SK-N-SH (cell line): ENCODE data around the gene ABCA8. TPM values are rescaled to one million over a fixed set of nuclear protein-coding genes. Genes with fewer than 3 reads are reported as not detected.
A peak's percentile ranks its signal among the peaks of the same experiment; 100 is the strongest.

Source experiments
- CTCF ChIA-PET: fragments of 300-600, 350-600 bp; formaldehyde crosslinking; extraction: SDS; loops from one replicate; lab custom pipeline; 2021; lab: Yijun Ruan, JAX
- POLR2A ChIA-PET: fragments of 350-600 bp; sonication (Branson Sonifier 250); formaldehyde crosslinking; extraction: SDS; loops from one replicate; lab custom pipeline; 2020; ENCODE audit warnings: antibody characterized with exemption, inconsistent platforms; lab: Yijun Ruan, JAX
- DNase-seq: peaks from one replicate; pipeline ENCODE4 v3.0.0; 2012
- H2AFZ ChIP-seq: fragments of 200-600 bp; sonication (generic); 2 replicates; pipeline ENCODE4 v1.8.1; 2016; ENCODE audit warnings: antibody characterized with exemption, mild to moderate bottlenecking, low read depth
- H3F3A ChIP-seq: fragments of 200-600 bp; sonication (generic); replicated peaks from 2 replicates; pipeline ENCODE3; 2016; ENCODE audit warnings: antibody characterized with exemption, mild to moderate bottlenecking; ENCODE audit not compliant: insufficient read depth
- H3K27ac ChIP-seq, 2 experiments: fragments of 200-500 bp in 1 of 2; fragments of 200-600 bp in 1 of 2; sonication (Bioruptor generic) in 1 of 2; sonication (generic), shearing (Covaris generic) in 1 of 2; 2 replicates each; pipeline versions ENCODE4 v1.5.1 to v1.6.1; 2014 to 2016; ENCODE audit warnings: low read depth in 2 of 2, inconsistent platforms in 1 of 2, low read length in 1 of 2, mild to moderate bottlenecking in 1 of 2, mixed read lengths in 1 of 2
- H3K27me3 ChIP-seq: fragments of 200-600 bp; sonication (generic), shearing (Covaris generic); 2 replicates; pipeline ENCODE4 v1.6.1; 2016; ENCODE audit warnings: mixed run types; ENCODE audit not compliant: insufficient read depth
- H3K36me3 ChIP-seq, 2 experiments: fragments of 200-500 bp in 1 of 2; fragments of 200-600 bp in 1 of 2; sonication (Bioruptor generic) in 1 of 2; sonication (generic) in 1 of 2; replicated peaks in 1 of 2; 2 replicates each; pipeline versions ENCODE3 to v1.5.1; 2014 to 2016; ENCODE audit warnings: low read length in 1 of 2, mild to moderate bottlenecking in 1 of 2; ENCODE audit not compliant: insufficient read depth in 2 of 2, control insufficient read depth in 1 of 2
- H3K4me1 ChIP-seq, 2 experiments: fragments of 200-500 bp in 1 of 2; fragments of 200-600 bp in 1 of 2; sonication (Bioruptor generic) in 1 of 2; sonication (generic), shearing (Covaris generic) in 1 of 2; 2 replicates each; pipeline versions ENCODE4 v1.5.1 to v1.6.1; 2014 to 2016; ENCODE audit warnings: low read depth in 1 of 2, low read length in 1 of 2, mixed run types in 1 of 2; ENCODE audit not compliant: insufficient read depth in 2 of 2, control insufficient read depth in 1 of 2
- H3K4me2 ChIP-seq: fragments of 200-600 bp; sonication (generic), shearing (Covaris generic); 2 replicates; pipeline ENCODE4 v1.6.1; 2017; ENCODE audit warnings: mixed run types
- H3K4me3 ChIP-seq, 2 experiments: fragments of 200-500 bp in 1 of 2; fragments of 200-600 bp in 1 of 2; sonication (Bioruptor generic) in 1 of 2; sonication (generic), shearing (Covaris generic) in 1 of 2; 2 replicates each; pipeline versions ENCODE4 v1.5.1 to v1.8.1; 2014 to 2016; ENCODE audit warnings: low read depth in 2 of 2, inconsistent platforms in 1 of 2, low read length in 1 of 2, mild to moderate bottlenecking in 1 of 2, mixed read lengths in 1 of 2, moderate library complexity in 1 of 2
- H3K79me2 ChIP-seq: fragments of 200-600 bp; sonication (generic); 2 replicates; pipeline ENCODE4 v1.8.1; 2017; ENCODE audit warnings: mild to moderate bottlenecking; ENCODE audit not compliant: insufficient read depth
- H3K9ac ChIP-seq: fragments of 200-600 bp; sonication (generic); 2 replicates; pipeline ENCODE4 v1.6.1; 2017; ENCODE audit warnings: mixed run types
- H3K9me2 ChIP-seq: fragments of 200-600 bp; sonication (generic); 2 replicates; pipeline ENCODE4 v1.6.1; 2017; ENCODE audit warnings: mixed run types
- H3K9me3 ChIP-seq: fragments of 200-600 bp; sonication (generic); 2 replicates; pipeline ENCODE4 v1.6.1; 2017; ENCODE audit warnings: mixed run types, mild to moderate bottlenecking, moderate library complexity
- H4K20me1 ChIP-seq: fragments of 200-600 bp; sonication (generic); 2 replicates; pipeline ENCODE4 v1.6.1; 2017; ENCODE audit warnings: mild to moderate bottlenecking, mixed run types; ENCODE audit not compliant: insufficient read depth
- CHD2 ChIP-seq: fragments of 150-350 bp; IDR thresholded peaks from 2 replicates; pipeline ENCODE4 v1.6.1; 2018; ENCODE audit warnings: low read length; ENCODE audit not compliant: partially characterized antibody
- ELF1 ChIP-seq: IDR thresholded peaks from 2 replicates; pipeline ENCODE4 v1.4.0; 2012
- EP300 ChIP-seq, 2 experiments: IDR thresholded peaks; 2 replicates each; pipeline versions ENCODE4 v1.4.0 to v1.6.1; 2012; ENCODE audit warnings: borderline replicate concordance in 1 of 2, low read depth in 1 of 2, low read length in 1 of 2
- FOSL2 ChIP-seq: IDR thresholded peaks from 2 replicates; pipeline ENCODE4 v1.4.0; 2012; ENCODE audit warnings: low read depth, mild to moderate bottlenecking, moderate library complexity, borderline replicate concordance
- FOXJ3 ChIP-seq: sonication (generic); formaldehyde crosslinking; IDR thresholded peaks from 2 replicates; pipeline ENCODE4 v1.5.1; 2020; ENCODE audit warnings: mild to moderate bottlenecking, missing genetic modification reagents
- FOXM1 ChIP-seq: IDR thresholded peaks from 2 replicates; pipeline ENCODE4 v1.4.0; 2012; ENCODE audit warnings: low read depth, mild to moderate bottlenecking
- GABPA ChIP-seq: IDR thresholded peaks from 2 replicates; pipeline ENCODE4 v1.4.0; 2012; ENCODE audit warnings: low read depth, mild to moderate bottlenecking
- GATA2 ChIP-seq: sonication (generic); formaldehyde crosslinking; IDR thresholded peaks from 2 replicates; pipeline ENCODE4 v1.5.0; 2020; ENCODE audit warnings: mild to moderate bottlenecking, missing genetic modification reagents
- IRF3 ChIP-seq: fragments of 150-350 bp; IDR thresholded peaks from 2 replicates; pipeline ENCODE4 v1.6.1; 2016; ENCODE audit warnings: mild to moderate bottlenecking, low read depth, low read length
- JUND ChIP-seq: IDR thresholded peaks from 2 replicates; pipeline ENCODE4 v1.4.0; 2012
- MEF2A ChIP-seq: IDR thresholded peaks from 2 replicates; pipeline ENCODE4 v1.4.0; 2012; ENCODE audit warnings: low read depth, borderline replicate concordance
- MXI1 ChIP-seq: IDR thresholded peaks from 2 replicates; pipeline ENCODE4 v1.6.1; 2012; ENCODE audit warnings: mild to moderate bottlenecking, low read depth, low read length, improper control_type of control experiment
- NFIC ChIP-seq: IDR thresholded peaks from 2 replicates; pipeline ENCODE4 v1.4.0; 2012; ENCODE audit warnings: borderline replicate concordance
- NRF1 ChIP-seq: IDR thresholded peaks from 2 replicates; pipeline ENCODE4 v1.6.1; 2012; ENCODE audit warnings: low read depth, mild to moderate bottlenecking, low read length
- RCOR1 ChIP-seq: fragments of 150-350 bp; IDR thresholded peaks from 2 replicates; pipeline ENCODE4 v1.6.1; 2017; ENCODE audit warnings: antibody characterized with exemption, low read length
- RFX5 ChIP-seq: IDR thresholded peaks from 2 replicates; pipeline ENCODE4 v1.6.1; 2012; ENCODE audit warnings: mild to moderate bottlenecking, improper control_type of control experiment, low read length
- SIN3A ChIP-seq: IDR thresholded peaks from 2 replicates; pipeline ENCODE4 v1.6.1; 2012; ENCODE audit warnings: low read depth, mild to moderate bottlenecking, low read length, moderate library complexity, borderline replicate concordance
- SMC3 ChIP-seq: IDR thresholded peaks from 2 replicates; pipeline ENCODE4 v1.6.1; 2012; ENCODE audit warnings: low read depth, low read length, improper control_type of control experiment
- TAF1 ChIP-seq: IDR thresholded peaks from 2 replicates; pipeline ENCODE4 v1.6.1; 2012; ENCODE audit warnings: low read depth, mild to moderate bottlenecking, low read length, moderate library complexity, borderline replicate concordance
- TCF12 ChIP-seq: IDR thresholded peaks from 2 replicates; pipeline ENCODE4 v1.4.0; 2012
- USF1 ChIP-seq: IDR thresholded peaks from 2 replicates; pipeline ENCODE4 v1.4.0; 2012; ENCODE audit warnings: low read depth, borderline replicate concordance
- USF2 ChIP-seq: fragments of 150-350 bp; IDR thresholded peaks from 2 replicates; pipeline ENCODE4 v1.6.1; 2017; ENCODE audit warnings: antibody characterized with exemption, low read length, low read depth, borderline replicate concordance
- YY1 ChIP-seq: IDR thresholded peaks from 2 replicates; pipeline ENCODE4 v1.4.0; 2012; ENCODE audit warnings: low read depth, mild to moderate bottlenecking
- ZBTB33 ChIP-seq: IDR thresholded peaks from 2 replicates; pipeline ENCODE4 v1.4.0; 2012; ENCODE audit warnings: low read depth, borderline replicate concordance
- WGBS: methylation state at CpG from one replicate; pipeline ENCODE4 v1.1.6; 2017; ENCODE audit warnings: low lambda C conversion rate; 5-methylcytosine and 5-hydroxymethylcytosine counted together
- polyA plus RNA-seq, 3 experiments: library from polyadenylated mRNA; depleted of rRNA; stranded (reverse); fragments of >200 nt; gene quantifications; 2 replicates each; pipeline ENCODE4 v1.2.3, GENCODE V29; 2012
- TF ChIP-seq, protein P1 (sequence below): IDR thresholded peaks from 2 replicates; pipeline ENCODE4 v1.6.1; 2012; ENCODE audit warnings: mild to moderate bottlenecking, low read depth, low read length, moderate library complexity

The ABCA8 gene
- polyA plus RNA-seq, 1 of the 3 experiments (the other 2 are of a cell fraction): 2.3 TPM

DNA sequence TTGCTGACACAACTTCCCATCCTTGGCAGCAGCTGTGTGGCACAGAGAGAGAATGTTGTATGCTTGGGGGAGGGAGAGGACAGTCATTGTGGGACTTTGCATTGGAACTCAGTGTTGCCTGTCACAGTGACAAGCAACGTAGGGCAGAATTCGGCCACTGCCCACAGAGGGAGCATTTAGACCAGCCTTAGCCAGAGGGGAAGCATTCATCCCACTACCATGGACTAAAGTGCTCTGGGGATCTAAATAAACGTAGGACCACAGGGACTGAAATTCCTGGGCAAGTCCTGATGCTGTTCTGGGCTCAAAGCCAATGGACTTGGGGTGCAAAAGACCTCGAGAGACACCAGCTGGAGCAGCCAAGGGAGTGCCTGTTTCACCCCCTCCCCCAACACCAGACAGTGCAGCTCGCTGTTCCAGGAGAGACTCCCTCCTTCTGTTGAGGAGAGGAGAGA lies 44.9 kb downstream of the ABCA8 start (continued):
- no peak for TF ChIP-seq YY1

DNA sequence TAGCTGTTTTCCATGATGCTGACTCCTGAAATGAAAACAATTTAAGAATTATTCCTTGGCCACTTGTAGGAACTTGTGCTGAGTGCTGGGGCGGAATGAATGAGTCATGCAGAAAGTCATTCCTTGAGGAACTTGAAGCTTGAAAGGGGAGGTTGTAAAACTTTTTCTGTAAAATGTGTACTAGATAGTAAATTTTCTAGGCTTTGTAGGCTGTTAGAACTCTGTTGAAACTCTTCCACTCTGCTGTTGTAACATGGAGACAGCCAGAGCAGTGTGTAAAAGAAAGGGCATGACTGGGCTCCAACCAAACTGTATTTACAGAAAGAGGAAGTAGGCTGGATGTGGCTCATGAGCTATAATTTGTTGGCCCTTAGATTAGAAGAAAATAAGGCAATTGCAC lies 46.1 kb downstream of the ABCA8 start:
- CTCF ChIA-PET: interaction anchor here (1.5 kb wide), 1 partner anchor 15 kb away, joined by 4 read pairs; no protein-coding TSS in a partner anchor
- peaks cover 5 to 12% of the 10 kb centered on the region in 2 experiments; a peak in 3 of 4 replicates for H3K4me1 ChIP-seq
- no peak overlapping the region for H3K4me3 ChIP-seq
- H3K27ac ChIP-seq: peak overlapping the region; percentile 55 to 69; a peak in 3 of 4 replicates
- DNase-seq: no peak
- H4K20me1 ChIP-seq: no peaks in the 10 kb centered on the region
- WGBS: 10% methylated on average over 1 of the region's 1 CpG
- H3K27me3 ChIP-seq: no peaks in the 10 kb centered on the region
- H3K9me3 ChIP-seq: no peaks in the 10 kb centered on the region
- H3F3A ChIP-seq: peaks cover 21% of the 10 kb centered on the region
- H3K9ac ChIP-seq: no peak overlapping the region
- H2AFZ ChIP-seq: peak overlapping the region; percentile 35; the same call in 1 of the 2 replicates
- H3K36me3 ChIP-seq: no peaks in the 10 kb centered on the region
- POLR2A ChIA-PET: no interaction called here
- H3K9me2 ChIP-seq: no peaks in the 10 kb centered on the region
- H3K79me2 ChIP-seq: no peaks in the 10 kb centered on the region
- H3K4me2 ChIP-seq: peak overlapping the region; percentile 19; the same call in 1 of the 2 replicates
- no peak for TF ChIP-seq SMC3
- TF ChIP-seq FOSL2: peak; percentile 91
- no peak for TF ChIP-seq IRF3
- TF ChIP-seq ZBTB33: no peak
- peak; percentile 50 for TF ChIP-seq TCF12
- TF ChIP-seq RFX5: no peak
- TF ChIP-seq RCOR1: no peak
- TF ChIP-seq TAF1: no peak
- TF ChIP-seq MEF2A: no peak
- TF ChIP-seq, protein P1, sequence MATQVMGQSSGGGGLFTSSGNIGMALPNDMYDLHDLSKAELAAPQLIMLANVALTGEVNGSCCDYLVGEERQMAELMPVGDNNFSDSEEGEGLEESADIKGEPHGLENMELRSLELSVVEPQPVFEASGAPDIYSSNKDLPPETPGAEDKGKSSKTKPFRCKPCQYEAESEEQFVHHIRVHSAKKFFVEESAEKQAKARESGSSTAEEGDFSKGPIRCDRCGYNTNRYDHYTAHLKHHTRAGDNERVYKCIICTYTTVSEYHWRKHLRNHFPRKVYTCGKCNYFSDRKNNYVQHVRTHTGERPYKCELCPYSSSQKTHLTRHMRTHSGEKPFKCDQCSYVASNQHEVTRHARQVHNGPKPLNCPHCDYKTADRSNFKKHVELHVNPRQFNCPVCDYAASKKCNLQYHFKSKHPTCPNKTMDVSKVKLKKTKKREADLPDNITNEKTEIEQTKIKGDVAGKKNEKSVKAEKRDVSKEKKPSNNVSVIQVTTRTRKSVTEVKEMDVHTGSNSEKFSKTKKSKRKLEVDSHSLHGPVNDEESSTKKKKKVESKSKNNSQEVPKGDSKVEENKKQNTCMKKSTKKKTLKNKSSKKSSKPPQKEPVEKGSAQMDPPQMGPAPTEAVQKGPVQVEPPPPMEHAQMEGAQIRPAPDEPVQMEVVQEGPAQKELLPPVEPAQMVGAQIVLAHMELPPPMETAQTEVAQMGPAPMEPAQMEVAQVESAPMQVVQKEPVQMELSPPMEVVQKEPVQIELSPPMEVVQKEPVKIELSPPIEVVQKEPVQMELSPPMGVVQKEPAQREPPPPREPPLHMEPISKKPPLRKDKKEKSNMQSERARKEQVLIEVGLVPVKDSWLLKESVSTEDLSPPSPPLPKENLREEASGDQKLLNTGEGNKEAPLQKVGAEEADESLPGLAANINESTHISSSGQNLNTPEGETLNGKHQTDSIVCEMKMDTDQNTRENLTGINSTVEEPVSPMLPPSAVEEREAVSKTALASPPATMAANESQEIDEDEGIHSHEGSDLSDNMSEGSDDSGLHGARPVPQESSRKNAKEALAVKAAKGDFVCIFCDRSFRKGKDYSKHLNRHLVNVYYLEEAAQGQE: no peak
- no peak for TF ChIP-seq GABPA
- TF ChIP-seq GATA2 (CRISPR knock-in tag): no peak
- TF ChIP-seq USF2: no peak
- TF ChIP-seq NRF1: no peak
- no peak for TF ChIP-seq FOXJ3
- no peak; the same call in 1 of the 2 replicates for TF ChIP-seq ELF1
- peak in 1 of 2 experiments; percentile 25; a peak in 1 of 4 replicates for TF ChIP-seq EP300 (IDR thresholded peaks at IDR 0.05; ENCODE audit: borderline replicate concordance in 1 of 2, low read depth in 1 of 2, low read length in 1 of 2)
- no peak for TF ChIP-seq USF1
- no peak for TF ChIP-seq CHD2
- no peak for TF ChIP-seq FOXM1
- no peak for TF ChIP-seq MXI1
- TF ChIP-seq NFIC: no peak
- no peak for TF ChIP-seq SIN3A
- TF ChIP-seq JUND: peak; percentile 81
